ENCODE measurements around the gene PRSS57. TPM values are rescaled to one million over a fixed set of nuclear protein-coding genes. Genes with fewer than 3 reads are reported as not detected.

The PRSS57 gene
- polyA plus RNA-seq: not detected in 3 replicates
- polyA plus RNA-seq (2011; ENCODE audit: low read depth): not detected
- not detected in 2 replicates for polyA plus RNA-seq (2011; cell fraction: cytosol; rRNA removed)
- not detected in 2 replicates for polyA plus RNA-seq (2011; cell fraction: nucleus; rRNA removed)
- polyA plus RNA-seq (2012; ENCODE audit: low replicate concordance): not detected in 2 replicates
- not detected in 3 replicates for polyA minus RNA-seq
- polyA minus RNA-seq (2011; cell fraction: cytosol; rRNA and poly(A)+ RNA removed): not detected
- not detected in 2 replicates for polyA minus RNA-seq (2011; cell fraction: nucleus; rRNA and poly(A)+ RNA removed)

- peaks cover 4% of the 10 kb centered on the region for H3K27me3 ChIP-seq (ENCODE audit: control insufficient read depth, extremely low read depth, insufficient read depth, low read length)
- no peak within 1 kb of the TSS for H2AFZ ChIP-seq (ENCODE audit: control insufficient read depth, low read length)
- no peaks in the 10 kb centered on the region for H3K9me1 ChIP-seq (ENCODE audit: control insufficient read depth, extremely low read depth, insufficient read depth, low read length)
- TF ChIP-seq EZH2 (IDR thresholded peaks at IDR 0.05; ENCODE audit: low read length): no peak
- TF ChIP-seq, protein P1, sequence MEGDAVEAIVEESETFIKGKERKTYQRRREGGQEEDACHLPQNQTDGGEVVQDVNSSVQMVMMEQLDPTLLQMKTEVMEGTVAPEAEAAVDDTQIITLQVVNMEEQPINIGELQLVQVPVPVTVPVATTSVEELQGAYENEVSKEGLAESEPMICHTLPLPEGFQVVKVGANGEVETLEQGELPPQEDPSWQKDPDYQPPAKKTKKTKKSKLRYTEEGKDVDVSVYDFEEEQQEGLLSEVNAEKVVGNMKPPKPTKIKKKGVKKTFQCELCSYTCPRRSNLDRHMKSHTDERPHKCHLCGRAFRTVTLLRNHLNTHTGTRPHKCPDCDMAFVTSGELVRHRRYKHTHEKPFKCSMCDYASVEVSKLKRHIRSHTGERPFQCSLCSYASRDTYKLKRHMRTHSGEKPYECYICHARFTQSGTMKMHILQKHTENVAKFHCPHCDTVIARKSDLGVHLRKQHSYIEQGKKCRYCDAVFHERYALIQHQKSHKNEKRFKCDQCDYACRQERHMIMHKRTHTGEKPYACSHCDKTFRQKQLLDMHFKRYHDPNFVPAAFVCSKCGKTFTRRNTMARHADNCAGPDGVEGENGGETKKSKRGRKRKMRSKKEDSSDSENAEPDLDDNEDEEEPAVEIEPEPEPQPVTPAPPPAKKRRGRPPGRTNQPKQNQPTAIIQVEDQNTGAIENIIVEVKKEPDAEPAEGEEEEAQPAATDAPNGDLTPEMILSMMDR (optimal IDR thresholded peaks at IDR 0.05 in 1 of 3, IDR thresholded peaks at IDR 0.05 in 1 of 3, conservative IDR thresholded peaks at IDR 0.05 in 1 of 3; ENCODE audit: extremely low read depth in 1 of 3, insufficient read depth in 2 of 3, low read length in 3 of 3): no peak
- H4K20me1 ChIP-seq (ENCODE audit: control insufficient read depth, extremely low read depth, insufficient read depth, low read length): no peaks in the 10 kb centered on the region
- H3K27ac ChIP-seq (ENCODE audit: control insufficient read depth, insufficient read depth, low read length): no peak within 1 kb of the TSS
- FAIRE-seq (no peak), DNase-seq (ENCODE audit: low read depth, low spot score) (no peak)
- no peak within 1 kb of the TSS for H3K4me3 ChIP-seq (ENCODE audit: control insufficient read depth in 2 of 3, extremely low read depth in 1 of 3, insufficient read depth in 2 of 3, low read depth in 1 of 3, low read length in 3 of 3)
- H3K9ac ChIP-seq (ENCODE audit: control insufficient read depth, extremely low read depth, insufficient read depth, low read length): no peak within 1 kb of the TSS
- H3K4me2 ChIP-seq (ENCODE audit: control insufficient read depth, extremely low read depth, insufficient read depth, low read depth, low read length): no peak within 1 kb of the TSS
- H3K4me1 ChIP-seq (ENCODE audit: control insufficient read depth, extremely low read depth, insufficient read depth, low read length): no peaks in the 10 kb centered on the region
- H3K79me2 ChIP-seq (ENCODE audit: control insufficient read depth, insufficient read depth, low read length): no peaks in the 10 kb centered on the region
- H3K9me3 ChIP-seq (ENCODE audit: control insufficient read depth, low read depth, low read length): no peaks in the 10 kb centered on the region
- H3K36me3 ChIP-seq (ENCODE audit: control insufficient read depth in 2 of 2, extremely low read depth in 1 of 2, insufficient read depth in 2 of 2, low read length in 2 of 2): no peaks in the 10 kb centered on the region
- dilution Hi-C loops (cut with MboI; ENCODE audit: extremely low pct_ligation_motif_present, low sequenced_read_pairs): no loop called here
Observed at GRCh38 chr19:695352-695949, at the start of gene PRSS57. Gene PRSS57, minus strand, starts transcription at chr19:695452. Its CDS starts 22 bp downstream, at chr19:695430.

DNA sequence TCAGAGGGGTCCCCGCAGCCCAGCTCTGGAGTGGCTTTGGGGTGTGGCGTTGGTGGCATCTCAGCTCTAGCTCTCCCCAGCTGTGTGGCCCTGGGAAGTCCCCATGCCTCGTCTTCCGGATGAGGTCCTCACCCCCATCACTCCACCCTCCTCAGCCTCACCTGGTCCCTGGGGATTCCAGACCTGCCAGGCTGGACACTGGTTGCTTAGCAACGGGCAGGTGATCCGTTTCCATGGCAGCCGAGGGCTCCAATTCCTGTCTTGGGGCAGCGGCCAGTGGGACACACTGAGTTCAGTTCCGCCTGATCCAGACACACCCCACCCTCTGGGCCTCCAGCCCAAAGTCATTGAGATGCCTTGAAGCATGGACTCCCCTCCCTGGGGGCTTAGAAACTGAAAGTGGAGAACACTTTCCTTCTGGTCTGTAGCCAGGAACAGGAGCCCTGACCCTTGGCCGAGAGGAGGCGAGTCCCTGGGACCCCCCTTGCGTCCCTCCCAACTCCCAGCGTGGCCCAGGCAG is 48.0 kb upstream of the PRSS57 start:
- no peak for FAIRE-seq
- H3K36me3 ChIP-seq (ENCODE audit: control insufficient read depth in 2 of 2, extremely low read depth in 1 of 2, insufficient read depth in 2 of 2, low read length in 2 of 2): no peaks in the 10 kb centered on the region

More for the DNA sequence above, 48.0 kb upstream of the PRSS57 start:
- no peaks in the 10 kb centered on the region for H3K79me2 ChIP-seq (ENCODE audit: control insufficient read depth, insufficient read depth, low read length)
- H3K4me1 ChIP-seq (ENCODE audit: control insufficient read depth, extremely low read depth, insufficient read depth, low read length): no peaks in the 10 kb centered on the region
- H3K4me3 ChIP-seq (ENCODE audit: control insufficient read depth in 2 of 3, extremely low read depth in 1 of 3, insufficient read depth in 2 of 3, low read depth in 1 of 3, low read length in 3 of 3): no peak overlapping the region
- TF ChIP-seq, protein P1 (optimal IDR thresholded peaks at IDR 0.05 in 1 of 3, IDR thresholded peaks at IDR 0.05 in 1 of 3, conservative IDR thresholded peaks at IDR 0.05 in 1 of 3; ENCODE audit: extremely low read depth in 1 of 3, insufficient read depth in 2 of 3, low read length in 3 of 3): no peak
- no peak for TF ChIP-seq EZH2 (IDR thresholded peaks at IDR 0.05; ENCODE audit: low read length)
- no peaks in the 10 kb centered on the region for H4K20me1 ChIP-seq (ENCODE audit: control insufficient read depth, extremely low read depth, insufficient read depth, low read length)
- no peak overlapping the region for H3K27ac ChIP-seq (ENCODE audit: control insufficient read depth, insufficient read depth, low read length)
- no peak for DNase-seq (ENCODE audit: low read depth, low spot score)
- H3K9me1 ChIP-seq (ENCODE audit: control insufficient read depth, extremely low read depth, insufficient read depth, low read length): no peaks in the 10 kb centered on the region
- H3K9ac ChIP-seq (ENCODE audit: control insufficient read depth, extremely low read depth, insufficient read depth, low read length): no peak overlapping the region
- H3K4me2 ChIP-seq (ENCODE audit: control insufficient read depth, extremely low read depth, insufficient read depth, low read depth, low read length): no peak overlapping the region
- H2AFZ ChIP-seq (ENCODE audit: control insufficient read depth, low read length): no peak overlapping the region
- H3K27me3 ChIP-seq (ENCODE audit: control insufficient read depth, extremely low read depth, insufficient read depth, low read length): no peaks in the 10 kb centered on the region
- peaks cover 4% of the 10 kb centered on the region for H3K9me3 ChIP-seq (ENCODE audit: control insufficient read depth, low read depth, low read length)
- dilution Hi-C loops (cut with MboI; ENCODE audit: extremely low pct_ligation_motif_present, low sequenced_read_pairs): no loop called here

All from keratinocyte (primary cell).